IPS-18a (cell line): ENCODE results near the gene C12orf57.
"Not testable (repeated sequence)": the region's sequence is repeated elsewhere in the genome, so short reads cannot be mapped to it uniquely, and the experiment has no call there.

Source experiments
- H3K27ac ChIP-seq: one replicate; pipeline ENCODE4 v1.5.1; 2013; ENCODE audit warnings: low read length
- H3K27me3 ChIP-seq: one replicate; pipeline ENCODE4 v1.6.1; 2013; ENCODE audit warnings: mild to moderate bottlenecking, low read length; ENCODE audit not compliant: control insufficient read depth, insufficient read depth
- H3K36me3 ChIP-seq: one replicate; pipeline ENCODE4 v1.6.1; 2013; ENCODE audit warnings: low read depth, low read length; ENCODE audit not compliant: control insufficient read depth
- H3K4me1 ChIP-seq: one replicate; pipeline ENCODE4 v1.6.1; 2013; ENCODE audit warnings: low read depth, low read length; ENCODE audit not compliant: control insufficient read depth
- H3K4me3 ChIP-seq: one replicate; pipeline ENCODE4 v1.5.1; 2013; ENCODE audit warnings: low read length
- H3K9ac ChIP-seq: one replicate; pipeline ENCODE4 v1.6.1; 2013; ENCODE audit warnings: mild to moderate bottlenecking, low read length, moderate library complexity
- H3K9me3 ChIP-seq: one replicate; pipeline ENCODE4 v1.6.1; 2013; ENCODE audit warnings: low read depth, low read length; ENCODE audit not compliant: control insufficient read depth

The C12orf57 gene

GRCh38 chr12:6943722-6944380, at the start of gene C12orf57, which contains the start of gene RNU7-1:
C12orf57 (plus strand) TSS chr12:6944022; CDS start chr12:6944122, 100 bp downstream.
RNU7-1 (plus strand) TSS chr12:6943816.
- H3K9me3 ChIP-seq, result no peaks in the 10 kb centered on the region
- H3K4me3 ChIP-seq, result peak within 1 kb of the TSS; percentile 94
- peaks cover 23% of the 10 kb centered on the region for H3K4me1 ChIP-seq
- H3K9ac ChIP-seq, result peak within 1 kb of the TSS; percentile 96
- H3K27me3 ChIP-seq, result no peaks in the 10 kb centered on the region
- peaks cover 12% of the 10 kb centered on the region for H3K36me3 ChIP-seq
- peak within 1 kb of the TSS; percentile 90 for H3K27ac ChIP-seq

- Histone ChIP-seq H3K27ac (no peak overlapping the region), H3K27me3 (no peaks in the 10 kb centered on the region), H3K9me3 (no peaks in the 10 kb centered on the region), H3K4me3 (no peak overlapping the region), H3K9ac (no peak overlapping the region), H3K4me1 (peaks cover 6% of the 10 kb centered on the region), H3K36me3 (no peaks in the 10 kb centered on the region)
Measured at GRCh38 chr12:6894321-6894720, 49.5 kb upstream of the C12orf57 start.

- Histone ChIP-seq H3K36me3 (no peaks in the 10 kb centered on the region), H3K9me3 (no peaks in the 10 kb centered on the region), H3K4me1 (no peaks in the 10 kb centered on the region), H3K27ac (no peak overlapping the region), H3K27me3 (no peaks in the 10 kb centered on the region), H3K4me3 (no peak overlapping the region), H3K9ac (no peak overlapping the region)
Measured at GRCh38 chr12:6896846-6897435, 46.9 kb upstream of the C12orf57 start.

GRCh38 chr12:6899427-6899826, 44.4 kb upstream of the C12orf57 start:
- H3K4me3 ChIP-seq, result no peak overlapping the region
- no peak overlapping the region for H3K9ac ChIP-seq
- peaks cover 5% of the 10 kb centered on the region for H3K4me1 ChIP-seq
- H3K9me3 ChIP-seq, result no peaks in the 10 kb centered on the region
- H3K36me3 ChIP-seq, result no peaks in the 10 kb centered on the region
- no peaks in the 10 kb centered on the region for H3K27me3 ChIP-seq
- H3K27ac ChIP-seq, result no peak overlapping the region

- H3K27me3 ChIP-seq, result no peaks in the 10 kb centered on the region
- H3K36me3 ChIP-seq, result no peaks in the 10 kb centered on the region
- no peak overlapping the region for H3K27ac ChIP-seq
- H3K9ac ChIP-seq, result no peak overlapping the region
- H3K4me3 ChIP-seq, result no peak overlapping the region
- H3K9me3 ChIP-seq, result no peaks in the 10 kb centered on the region
- peaks cover 7% of the 10 kb centered on the region for H3K4me1 ChIP-seq
Measured at GRCh38 chr12:6899837-6900519, 43.8 kb upstream of the C12orf57 start.

GRCh38 chr12:6902448-6902847, 41.4 kb upstream of the C12orf57 start:
- peaks cover 12% of the 10 kb centered on the region for H3K4me1 ChIP-seq
- no peaks in the 10 kb centered on the region for H3K36me3 ChIP-seq
- no peaks in the 10 kb centered on the region for H3K9me3 ChIP-seq
- no peak overlapping the region for H3K4me3 ChIP-seq
- no peak overlapping the region for H3K9ac ChIP-seq
- H3K27ac ChIP-seq, result no peak overlapping the region
- peaks cover 4% of the 10 kb centered on the region for H3K27me3 ChIP-seq

- Histone ChIP-seq H3K4me1 (peaks cover 12% of the 10 kb centered on the region), H3K36me3 (no peaks in the 10 kb centered on the region), H3K4me3 (peak overlapping the region; percentile 71), H3K9me3 (no peaks in the 10 kb centered on the region), H3K27me3 (peaks cover 4% of the 10 kb centered on the region), H3K9ac (peak overlapping the region; percentile 53), H3K27ac (peak overlapping the region; percentile 1)
Measured at GRCh38 chr12:6903722-6904121, 40.1 kb upstream of the C12orf57 start.

GRCh38 chr12:6904280-6905276, 39.2 kb upstream of the C12orf57 start, which contains the start of gene LRRC23:
LRRC23 (plus strand) TSS chr12:6904822; CDS start chr12:6905634, 812 bp downstream.
- Histone ChIP-seq H3K4me1 (peaks cover 12% of the 10 kb centered on the region), H3K9ac (peak within 1 kb of the TSS; percentile 90), H3K9me3 (no peaks in the 10 kb centered on the region), H3K36me3 (no peaks in the 10 kb centered on the region), H3K27ac (peak within 1 kb of the TSS; percentile 94), H3K27me3 (peaks cover 4% of the 10 kb centered on the region), H3K4me3 (peak within 1 kb of the TSS; percentile 71)

GRCh38 chr12:6905414-6906040, 38.3 kb upstream of the C12orf57 start:
- Histone ChIP-seq H3K4me3 (peak overlapping the region; percentile 71), H3K4me1 (peaks cover 12% of the 10 kb centered on the region), H3K9me3 (no peaks in the 10 kb centered on the region), H3K27ac (peak overlapping the region; percentile 94), H3K27me3 (peaks cover 4% of the 10 kb centered on the region), H3K9ac (peak overlapping the region; percentile 90), H3K36me3 (no peaks in the 10 kb centered on the region)

GRCh38 chr12:6908141-6908540, 35.7 kb upstream of the C12orf57 start:
- not testable (repeated sequence) for H3K36me3 ChIP-seq, H3K4me3 ChIP-seq, H3K9ac ChIP-seq, H3K27me3 ChIP-seq, H3K9me3 ChIP-seq, H3K27ac ChIP-seq
- peaks cover 12% of the 10 kb centered on the region for H3K4me1 ChIP-seq
